Activated CD8-positive, alpha-beta memory T cell treated with anti-CD3 and anti-CD28 coated beads for 4 hours (primary cell): ENCODE data around the gene GTSE1.

ENCODE experiments used
- DNase-seq, 2 donors: peaks; one replicate each; pipeline ENCODE4 v3.0.0-alpha.2; 2020; ENCODE audit warnings: low read depth in 2 of 2

The GTSE1 gene

GRCh38 chr22:46352691-46353386 lies 56.2 kb downstream of the GTSE1 start:
- no peak for DNase-seq

- DNase-seq: no peak
Measured at GRCh38 chr22:46353483-46354105, 56.9 kb downstream of the GTSE1 start.

- no peak for DNase-seq
Measured at GRCh38 chr22:46354176-46354992, 57.7 kb downstream of the GTSE1 start.

GRCh38 chr22:46354993-46355305 lies 58.3 kb downstream of the GTSE1 start:
- DNase-seq: no peak

GRCh38 chr22:46355369-46355995 lies 58.8 kb downstream of the GTSE1 start:
- DNase-seq: peak in 1 of 2 donors; percentile 22

GRCh38 chr22:46355996-46356471 lies 59.4 kb downstream of the GTSE1 start:
- DNase-seq: no peak

GRCh38 chr22:46356496-46357480 lies 60.1 kb downstream of the GTSE1 start:
- DNase-seq: no peak

GRCh38 chr22:46357711-46358520 lies 61.2 kb downstream of the GTSE1 start:
- no peak for DNase-seq

- DNase-seq: no peak
Measured at GRCh38 chr22:46358766-46359165, 62.1 kb downstream of the GTSE1 start.

- DNase-seq: no peak
Measured at GRCh38 chr22:46359362-46359761, 62.7 kb downstream of the GTSE1 start.

GRCh38 chr22:46360097-46360496 lies 63.4 kb downstream of the GTSE1 start:
- no peak for DNase-seq

- DNase-seq: no peak
Measured at GRCh38 chr22:46360891-46361290, 64.2 kb downstream of the GTSE1 start.

- DNase-seq: no peak
Measured at GRCh38 chr22:46361826-46362202, 65.1 kb downstream of the GTSE1 start.

- DNase-seq: no peak
Measured at GRCh38 chr22:46362203-46362933, 65.7 kb downstream of the GTSE1 start.

GRCh38 chr22:46362934-46363515 lies 66.4 kb downstream of the GTSE1 start:
- no peak for DNase-seq

GRCh38 chr22:46363611-46364321 lies 67.1 kb downstream of the GTSE1 start:
- no peak for DNase-seq

- DNase-seq: no peak
Measured at GRCh38 chr22:46364341-46365165, 67.9 kb downstream of the GTSE1 start.

- DNase-seq: no peak
Measured at GRCh38 chr22:46365166-46365624, 68.5 kb downstream of the GTSE1 start.
